HG03460 (cell line): ENCODE results near the gene ZNF212.

Experiments
- ATAC-seq: cut with Tn5 transposase; IDR thresholded peaks from one replicate; pipeline ENCODE4 v1.9.1; 2021; ENCODE audit not compliant: unreplicated experiment

Gene ZNF212

DNA sequence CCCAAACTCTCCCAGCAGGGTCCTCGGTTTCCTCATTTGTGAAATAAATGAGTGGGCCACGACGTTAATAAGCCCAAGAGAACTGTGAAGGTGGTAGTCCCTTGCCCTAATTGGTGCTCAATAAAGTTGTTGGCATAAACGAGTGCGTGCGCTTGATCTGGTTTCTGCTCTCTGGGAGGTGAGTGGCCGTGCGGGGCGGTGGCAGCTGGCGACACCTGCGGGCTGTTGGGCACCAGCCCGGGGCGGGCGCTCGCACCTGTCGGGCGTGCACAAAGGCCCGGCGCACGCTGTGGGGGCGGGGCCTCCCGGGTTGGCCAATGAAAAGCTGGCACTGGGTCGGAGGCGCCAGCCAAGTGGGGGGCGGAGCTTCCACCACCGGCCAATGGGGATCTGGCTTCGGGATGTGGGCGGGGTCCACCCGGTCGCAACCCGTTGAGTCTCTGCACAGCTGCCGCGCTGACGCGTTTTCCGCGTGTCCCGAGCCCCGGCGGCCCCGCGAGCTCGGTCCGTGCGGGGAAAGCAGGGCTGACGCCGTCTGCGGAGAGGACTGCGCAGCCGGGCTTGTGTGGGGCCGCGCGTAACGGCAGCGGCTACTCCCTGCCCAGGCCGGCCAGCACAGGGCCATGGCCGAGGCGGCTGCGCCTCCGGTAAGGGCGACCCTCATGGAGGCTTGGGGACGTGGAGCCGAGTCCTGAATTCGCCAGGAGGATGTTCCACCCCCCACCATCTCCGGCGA, 45.6 kb downstream of the ZNF212 start:
- peak; percentile 96 for ATAC-seq

DNA sequence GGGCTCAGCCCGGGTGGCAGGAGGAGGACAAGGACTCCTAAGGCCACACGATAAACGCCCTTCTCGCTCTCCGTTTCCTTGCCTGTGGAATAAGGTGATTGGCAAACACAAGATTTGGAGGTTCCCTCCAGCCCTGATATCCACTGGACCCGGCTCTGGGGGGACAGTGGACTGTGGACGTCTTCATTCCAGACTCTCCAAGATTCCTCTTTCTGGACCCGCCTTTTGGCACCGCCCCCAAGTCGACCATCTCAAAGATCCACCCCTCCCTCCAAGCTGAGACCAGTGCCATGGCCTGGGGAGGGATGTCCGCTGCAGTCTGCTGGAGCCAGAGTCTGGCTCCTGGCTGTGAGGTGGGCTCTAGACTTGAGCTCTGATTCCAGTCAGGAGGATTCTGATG, 46.2 kb downstream of the ZNF212 start:
- no peak for ATAC-seq

GRCh38 chr7:149286811-149287400, 47.5 kb downstream of the ZNF212 start:
- ATAC-seq = no peak

- no peak for ATAC-seq
Measured at GRCh38 chr7:149287622-149288021, 48.2 kb downstream of the ZNF212 start.

- ATAC-seq = no peak
Measured at GRCh38 chr7:149289262-149289661, 49.8 kb downstream of the ZNF212 start.

- no peak for ATAC-seq
Measured at GRCh38 chr7:149289856-149290255, 50.4 kb downstream of the ZNF212 start.

- no peak for ATAC-seq
Measured at GRCh38 chr7:149291036-149291780, 51.8 kb downstream of the ZNF212 start.

GRCh38 chr7:149291781-149292461, 52.5 kb downstream of the ZNF212 start:
- ATAC-seq = no peak

GRCh38 chr7:149292462-149292823, 53.0 kb downstream of the ZNF212 start:
- no peak for ATAC-seq

GRCh38 chr7:149293338-149293737, 53.9 kb downstream of the ZNF212 start:
- ATAC-seq = no peak

DNA sequence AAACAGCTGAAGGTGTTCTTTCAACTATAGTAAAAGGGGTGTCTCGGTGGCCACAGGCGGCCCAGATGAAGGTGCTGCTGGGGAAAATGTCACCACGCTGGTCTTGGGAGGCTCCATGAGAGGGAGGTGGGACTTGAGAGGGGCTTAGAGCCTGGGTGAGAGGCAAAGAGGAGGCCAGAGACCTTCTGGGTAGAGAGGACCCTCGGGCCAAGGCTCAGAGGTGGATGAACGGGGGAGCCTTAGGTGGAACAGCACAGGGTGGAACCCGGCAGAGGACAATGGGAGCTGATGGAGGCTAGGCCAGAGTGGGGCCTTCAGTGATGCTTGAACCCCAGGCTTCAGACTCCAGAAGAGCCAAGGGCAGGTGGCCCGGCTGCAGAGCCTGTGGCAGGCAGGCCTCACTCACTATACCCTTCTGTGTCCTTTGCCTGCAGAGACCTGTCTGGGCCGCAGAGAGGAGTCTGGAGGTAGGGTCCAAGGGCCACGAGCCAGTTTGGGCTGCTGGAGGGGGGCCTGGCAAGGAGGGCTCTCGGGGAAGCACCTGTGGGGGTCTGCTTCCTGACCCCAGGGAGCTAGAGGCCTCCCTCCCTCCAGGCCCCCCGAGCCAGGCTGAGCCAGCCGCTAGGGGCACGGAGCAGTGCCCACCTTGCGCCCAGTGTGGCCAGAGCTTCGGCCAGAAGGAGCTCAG, 54.6 kb downstream of the ZNF212 start:
- no peak for ATAC-seq

DNA sequence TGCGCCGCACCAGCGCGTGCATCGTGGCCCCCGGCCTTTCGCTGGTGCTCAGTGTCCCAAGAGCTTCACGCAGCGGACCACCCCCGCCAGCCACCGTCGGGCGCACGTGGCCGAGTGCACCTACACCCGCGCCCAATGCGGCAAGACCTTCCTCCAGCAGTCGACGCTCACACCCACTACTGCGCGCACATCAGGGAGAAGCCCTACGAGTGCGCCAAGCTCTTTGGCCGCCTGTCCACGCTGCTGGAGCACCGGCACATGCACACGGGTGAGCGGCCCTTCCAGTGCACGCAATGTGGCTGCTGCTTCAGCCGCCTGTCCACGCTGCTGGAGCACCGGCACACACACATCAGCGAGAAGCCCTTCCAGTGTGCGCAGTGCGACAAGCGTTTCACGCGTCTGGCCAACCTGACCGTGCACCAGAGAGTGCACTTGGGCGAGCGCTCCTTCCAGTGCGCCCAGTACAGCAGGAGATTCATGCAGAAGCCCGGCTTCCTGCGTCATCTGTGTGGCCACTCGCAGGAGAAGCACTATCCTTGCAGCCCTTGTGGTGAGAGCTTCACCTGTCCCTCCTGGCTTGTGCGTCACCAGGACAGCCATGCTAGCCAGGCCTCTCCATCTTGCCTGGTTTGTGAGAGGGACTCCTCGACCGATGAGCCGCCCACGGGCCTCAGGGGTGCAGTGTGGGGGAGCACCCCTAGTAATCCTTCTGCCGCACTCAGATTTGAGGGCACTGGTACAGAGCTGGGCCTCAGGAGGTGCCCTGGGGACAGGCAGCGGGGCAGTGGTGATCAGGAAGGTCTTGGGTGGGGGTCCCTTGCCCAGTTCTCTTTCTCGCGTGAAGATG, 55.4 kb downstream of the ZNF212 start:
- ATAC-seq = no peak

DNA sequence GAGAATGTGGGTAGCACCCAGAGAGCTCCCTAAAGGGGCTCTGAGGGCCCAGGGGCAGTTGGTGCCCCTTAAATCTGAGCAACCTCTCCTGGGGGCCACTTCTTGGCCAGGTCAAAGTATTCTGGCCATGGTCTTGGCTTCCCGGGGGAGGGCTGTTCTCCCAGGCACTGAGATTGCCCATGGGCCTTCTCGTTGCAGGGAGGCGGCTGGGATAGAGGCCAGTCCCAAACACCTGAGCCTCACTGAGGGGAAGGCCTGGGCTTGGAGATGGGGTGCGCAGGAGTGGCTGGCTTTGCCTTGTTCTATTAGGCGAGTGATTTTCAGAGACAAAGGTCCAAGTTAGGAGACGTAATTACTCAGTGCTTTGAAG, 56.0 kb downstream of the ZNF212 start:
- ATAC-seq = no peak

- ATAC-seq = no peak
Measured at GRCh38 chr7:149296368-149296767, 56.9 kb downstream of the ZNF212 start.

DNA sequence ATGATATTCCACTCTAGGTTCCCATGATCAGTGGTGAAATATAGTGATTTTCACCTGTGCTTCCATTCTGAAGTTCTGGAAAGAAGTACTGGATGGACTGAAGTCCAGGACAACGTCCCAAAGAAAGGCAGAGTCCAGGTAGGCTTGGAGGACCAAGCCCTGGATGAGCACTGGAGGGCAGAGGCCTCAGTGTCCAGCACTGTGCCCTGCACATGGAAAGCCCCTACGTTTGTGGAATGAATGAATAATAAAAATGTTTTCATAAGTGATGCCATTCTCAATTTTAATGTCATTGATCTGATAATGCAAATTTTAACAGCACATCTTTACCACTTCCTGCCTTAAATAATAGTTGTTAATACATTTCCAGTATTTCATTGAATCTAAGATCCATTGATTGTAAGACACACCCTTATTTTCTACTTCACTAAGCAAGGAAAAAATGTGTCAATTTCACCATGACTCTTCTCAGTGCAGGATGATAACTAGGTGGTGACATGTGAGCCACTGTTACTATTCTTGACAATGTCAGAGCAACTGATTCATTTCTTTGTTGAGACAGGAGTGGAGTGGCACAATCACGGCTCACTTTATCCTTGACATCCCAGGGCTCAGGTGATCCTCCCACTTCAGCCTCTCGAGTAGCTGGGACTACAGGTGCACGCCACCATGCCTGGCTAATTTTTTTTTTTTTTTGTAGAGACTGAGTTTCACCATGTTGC, 57.7 kb downstream of the ZNF212 start:
- ATAC-seq = no peak

DNA sequence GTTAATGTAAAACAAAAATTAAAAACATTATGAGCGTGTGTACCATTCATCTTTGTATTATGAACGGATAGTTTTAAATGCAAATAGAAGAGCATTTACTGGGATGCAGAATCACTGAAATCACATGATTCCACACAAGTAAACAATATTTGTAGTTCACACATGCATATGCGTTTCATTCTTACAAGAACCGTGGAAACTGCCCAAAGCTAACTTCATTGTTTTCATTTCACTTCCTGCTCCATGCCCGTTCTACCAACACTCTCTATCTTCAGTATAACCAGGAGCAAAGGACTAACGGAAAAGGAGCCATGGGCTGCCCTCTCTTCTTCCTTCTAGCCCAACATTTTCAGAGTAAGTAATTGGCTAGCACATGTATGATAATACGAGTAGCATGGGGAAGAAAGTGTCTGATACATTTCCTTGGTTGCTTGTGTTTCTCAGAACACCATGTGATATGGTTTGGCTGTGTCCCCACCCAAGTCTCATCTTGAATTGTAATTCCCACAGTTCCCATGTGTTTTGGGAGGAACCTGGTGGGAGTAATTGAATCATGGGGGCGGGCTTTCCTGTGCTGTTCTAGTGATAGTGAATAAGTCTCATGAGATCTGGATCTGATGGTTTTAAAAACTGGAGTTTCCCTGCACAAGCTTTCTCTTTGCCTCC, 61.3 kb downstream of the ZNF212 start:
- no peak for ATAC-seq

- no peak for ATAC-seq
Measured at GRCh38 chr7:149302222-149302621, 62.8 kb downstream of the ZNF212 start.

DNA sequence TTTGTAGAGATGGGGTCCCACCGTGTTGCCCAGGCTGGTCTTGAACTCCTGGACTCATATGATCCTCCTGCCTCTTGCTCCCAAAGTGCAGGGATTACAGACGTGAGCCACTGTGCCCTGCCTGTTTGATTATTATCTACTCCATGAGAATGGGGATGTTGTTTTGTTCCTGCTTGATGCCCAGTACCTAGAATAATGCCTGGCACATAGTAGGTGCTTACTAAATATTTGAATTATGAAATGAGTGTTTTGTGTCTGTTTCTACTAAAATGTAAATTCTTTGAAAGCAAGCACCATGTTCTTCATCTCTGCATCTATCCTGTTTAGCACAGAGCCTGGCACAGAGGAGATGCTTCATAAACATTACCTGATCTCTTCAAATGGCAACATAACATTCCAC, 63.4 kb downstream of the ZNF212 start:
- no peak for ATAC-seq

GRCh38 chr7:149304006-149304405, 64.6 kb downstream of the ZNF212 start:
- ATAC-seq = no peak
